Smooth muscle cell of bladder (primary cell): ENCODE data around the gene TSPY4. TPM values are rescaled to one million over a fixed set of nuclear protein-coding genes. Genes with fewer than 3 reads are reported as not detected.

Experiments used
- total RNA-seq: library from RNA; depleted of rRNA; stranded (reverse); fragments of >200 nt; gene quantifications from 2 replicates; pipeline ENCODE4 v1.2.3, GENCODE V29; 2014

TSPY4 gene
- not detected in 2 replicates for total RNA-seq

GRCh38 chrY:9337164-9337563 is at the start of gene TSPY4:
Gene TSPY4, plus strand, starts transcription at chrY:9337464. Its CDS starts 46 bp downstream, at chrY:9337510.

GRCh38 chrY:9357497-9357896 is 20.2 kb downstream of the TSPY4 start, which contains the start of gene TSPY8:
Gene TSPY8, plus strand, starts transcription at chrY:9357797. Its CDS starts 46 bp downstream, at chrY:9357843.

Other genes starting within 250 kb of the TSPY4 start
- gene TSPY8, start 20.3 kb downstream of the TSPY4 start, total RNA-seq: not detected in 2 replicates
- not detected in 2 replicates for gene TSPY3, start 61.0 kb downstream of the TSPY4 start, total RNA-seq
- not detected in 2 replicates for gene TSPY1, start 129.5 kb downstream of the TSPY4 start, total RNA-seq
- gene TSPY9, start 149.8 kb downstream of the TSPY4 start, total RNA-seq: not detected in 2 replicates
- gene TSPY10, start 190.4 kb downstream of the TSPY4 start, total RNA-seq: not detected in 2 replicates